HepG2 (cell line): Measurements from ENCODE around the gene PKD2L1. TPM values are rescaled to one million over a fixed set of nuclear protein-coding genes. Genes with fewer than 3 reads are reported as not detected.

Experiments used
- ATAC-seq: fragments of 200-7000 bp; cut with Tn5 transposase; 3 replicates; pipeline ENCODE4 v1.9.1; 2020; ENCODE audit warnings: mild to moderate bottlenecking, moderate library complexity
- BruUV-seq: library from RNA; stranded (reverse); fragments of 400-500 nt; replicated peaks from 2 replicates; lab custom pipeline; 2021; lab: Mats Ljungman, UMichigan
- CTCF ChIA-PET: fragments of 300-600 bp; formaldehyde crosslinking; extraction: SDS; loops from one replicate; lab custom pipeline; 2021; ENCODE audit warnings: low total read pairs, inconsistent platforms, low intra/inter-chr PET ratio; lab: Yijun Ruan, JAX
- POLR2A ChIA-PET: fragments of 350-600 bp; sonication (Branson Sonifier 250); formaldehyde crosslinking; loops from one replicate; lab custom pipeline; 2020; ENCODE audit warnings: antibody characterized with exemption, inconsistent platforms; lab: Yijun Ruan, JAX
- DNase-seq: peaks from one replicate; pipeline ENCODE4 v3.0.0-alpha.2; 2015; ENCODE audit warnings: low spot score
- FAIRE-seq: peaks from 3 replicates; lab custom pipeline; 2011; peaks lifted over from hg19 to GRCh38; lab: Jason Lieb, UNC
- H2AFZ ChIP-seq: one replicate; pipeline ENCODE4 v1.6.1; 2011; ENCODE audit warnings: low read length, inconsistent platforms
- H3K27ac ChIP-seq: fragments of 300-600 bp; 3 replicates; pipeline ENCODE4 v1.8.0; 2011; ENCODE audit warnings: mixed run types, mild to moderate bottlenecking, mixed read lengths, low read length, inconsistent platforms; ENCODE audit not compliant: insufficient read depth; ENCODE audit errors: extremely low read length
- H3K27me3 ChIP-seq, 2 experiments: fragments of 200-600 bp in 1 of 2; 2 replicates in 1 of 2; 3 replicates in 1 of 2; pipeline versions ENCODE4 v1.6.0 to v1.8.0; 2011; ENCODE audit warnings: low read length in 2 of 2, mild to moderate bottlenecking in 2 of 2, moderate library complexity in 2 of 2, inconsistent platforms in 1 of 2; ENCODE audit not compliant: insufficient read depth in 2 of 2, control insufficient read depth in 1 of 2
- H3K36me3 ChIP-seq, 2 experiments: fragments of 200-600 bp in 1 of 2; replicated peaks in 1 of 2; 2 replicates in 1 of 2; 3 replicates in 1 of 2; pipeline versions ENCODE4 v1.5.1 to v1.8.0; 2011; ENCODE audit warnings: low read length in 2 of 2, inconsistent platforms in 1 of 2; ENCODE audit not compliant: insufficient read depth in 2 of 2, control insufficient read depth in 1 of 2
- H3K4me1 ChIP-seq: 2 replicates; pipeline ENCODE4 v1.5.1; 2012; ENCODE audit warnings: low read length, inconsistent platforms; ENCODE audit not compliant: insufficient read depth
- H3K4me2 ChIP-seq: 2 replicates; pipeline ENCODE4 v1.6.0; 2011; ENCODE audit warnings: low read depth, low read length, inconsistent platforms
- H3K4me3 ChIP-seq, 3 experiments: fragments of 200-600 bp in 1 of 3; sonication (generic), shearing (Covaris generic) in 1 of 3; replicated peaks in 1 of 3; 2 replicates each; pipeline ENCODE4 v1.5.1; 2011 to 2016; ENCODE audit warnings: low read length in 3 of 3, inconsistent platforms in 2 of 3, low read depth in 2 of 3, mild to moderate bottlenecking in 2 of 3, control low read depth in 1 of 3, mixed read lengths in 1 of 3; ENCODE audit not compliant: insufficient read depth in 1 of 3
- H3K79me2 ChIP-seq: one replicate; pipeline ENCODE4 v1.6.1; 2011; ENCODE audit warnings: low read length, inconsistent platforms; ENCODE audit not compliant: insufficient read depth
- H3K9ac ChIP-seq: 2 replicates; pipeline ENCODE4 v1.6.0; 2011; ENCODE audit warnings: mild to moderate bottlenecking, low read depth, low read length, inconsistent platforms; ENCODE audit not compliant: insufficient read depth
- H3K9me3 ChIP-seq: 2 replicates; pipeline ENCODE4 v1.5.1; 2012; ENCODE audit warnings: mild to moderate bottlenecking, low read length
- H4K20me1 ChIP-seq: 2 replicates; pipeline ENCODE4 v1.6.0; 2011; ENCODE audit warnings: inconsistent platforms, mild to moderate bottlenecking, low read length, moderate library complexity; ENCODE audit not compliant: insufficient read depth
- ATF7 ChIP-seq, 2 experiments: fragments of 450-650 bp in 1 of 2; sonication (generic) in 1 of 2; formaldehyde crosslinking in 1 of 2; IDR thresholded peaks; 2 replicates each; pipeline versions ENCODE4 v1.4.0 to v1.6.1; 2016 to 2020; ENCODE audit warnings: antibody characterized with exemption in 1 of 2, mild to moderate bottlenecking in 1 of 2, missing genetic modification reagents in 1 of 2
- CCDC6 ChIP-seq: sonication (generic); formaldehyde crosslinking; IDR thresholded peaks from 2 replicates; pipeline ENCODE4 v1.8.1; 2022; ENCODE audit warnings: mild to moderate bottlenecking, missing genetic modification reagents, moderate library complexity
- CHCHD3 ChIP-seq: sonication (generic); formaldehyde crosslinking; IDR thresholded peaks from 2 replicates; pipeline ENCODE4 v1.8.0; 2022; ENCODE audit warnings: mild to moderate bottlenecking, missing genetic modification reagents, moderate library complexity
- FIP1L1 ChIP-seq: fragments of 200-400 bp; formaldehyde crosslinking; IDR thresholded peaks from 2 replicates; pipeline ENCODE4 v1.6.1; 2018; ENCODE audit warnings: low read depth, mild to moderate bottlenecking, low read length, moderate library complexity, borderline replicate concordance; ENCODE audit not compliant: insufficient read depth
- PAF1 ChIP-seq: IDR thresholded peaks from 2 replicates; pipeline ENCODE4 v1.6.1; 2016; ENCODE audit warnings: missing genetic modification reagents, missing compliant biosample characterization
- PAX8 ChIP-seq: sonication (generic); formaldehyde crosslinking; IDR thresholded peaks from 2 replicates; pipeline ENCODE4 v1.8.0; 2022; ENCODE audit warnings: mild to moderate bottlenecking, missing genetic modification reagents, borderline replicate concordance
- POGZ ChIP-seq: sonication (generic); formaldehyde crosslinking; IDR thresholded peaks from 2 replicates; pipeline ENCODE4 v1.4.0; 2020; ENCODE audit warnings: mild to moderate bottlenecking, missing genetic modification reagents
- RBFOX2 ChIP-seq: fragments of 200-400 bp; formaldehyde crosslinking; IDR thresholded peaks from 2 replicates; pipeline ENCODE4 v1.6.1; 2017; ENCODE audit warnings: low read depth, mild to moderate bottlenecking, low read length
- RFX5 ChIP-seq: IDR thresholded peaks from 2 replicates; pipeline ENCODE4 v1.6.1; 2011; ENCODE audit warnings: low read depth, low read length, improper control_type of control experiment
- SMAD3 ChIP-seq: sonication (generic); formaldehyde crosslinking; IDR thresholded peaks from 2 replicates; pipeline ENCODE4 v1.4.0; 2020; ENCODE audit warnings: missing genetic modification reagents
- SMARCE1 ChIP-seq: fragments of 450-650 bp; IDR thresholded peaks from 2 replicates; pipeline ENCODE4 v1.6.1; 2017; ENCODE audit warnings: borderline replicate concordance
- SP1 ChIP-seq, 2 experiments: fragments of 450-650 bp in 1 of 2; sonication (generic) in 1 of 2; formaldehyde crosslinking in 1 of 2; IDR thresholded peaks; 2 replicates each; pipeline versions ENCODE4 v1.4.0 to v1.6.1; 2016 to 2020; ENCODE audit warnings: missing genetic modification reagents in 1 of 2
- ZNF75D ChIP-seq: sonication (generic); formaldehyde crosslinking; IDR thresholded peaks from 2 replicates; pipeline ENCODE4 v1.8.1; 2023; ENCODE audit warnings: missing genetic modification reagents, mild to moderate bottlenecking, borderline replicate concordance
- ZNF766 ChIP-seq: sonication (generic); formaldehyde crosslinking; IDR thresholded peaks from 2 replicates; pipeline ENCODE4 v1.5.0; 2020; ENCODE audit warnings: missing genetic modification reagents, borderline replicate concordance
- WGBS: methylation state at CpG from one replicate; pipeline ENCODE4 v1.1.6; 2017; ENCODE audit warnings: low lambda C conversion rate; 5-methylcytosine and 5-hydroxymethylcytosine counted together
- in situ Hi-C: cut with HindIII; loops from 2 replicates; pipeline ENCODE4 v1.10.0; 2017; ENCODE audit warnings: low pct_unique_long_range_greater_than_20kb; ENCODE audit not compliant: extremely low pct_ligation_motif_present
- intact Hi-C: fragments of 100-400 bp; cut with micrococcal nuclease; formaldehyde crosslinking; loops from one replicate; pipeline ENCODE4 v1.10.0; 2022; ENCODE audit not compliant: unreplicated experiment
- polyA plus RNA-seq, 8 experiments: library from polyadenylated mRNA; depleted of rRNA in 3 of 8; stranded (reverse) in 7 of 8; unstranded in 1 of 8; fragments of >200 nt; fragmentation: Illumina TruSeq in 4 of 8; extraction: Trizol in 4 of 8; gene quantifications; 2 replicates each; pipeline versions ENCODE4 v1.2.1 to v1.2.3, GENCODE V29; 2011 to 2016; ENCODE audit warnings: low read depth in 4 of 8, missing spikeins in 1 of 8, mixed read lengths in 1 of 8; ENCODE audit not compliant: insufficient read depth in 1 of 8
- total RNA-seq, 5 experiments: library from RNA; depleted of rRNA; stranded (reverse); fragments of >200 nt; fragmentation: Illumina TruSeq; extraction: Trizol; gene quantifications; 2 replicates each; pipeline ENCODE4 v1.2.3, GENCODE V29; 2016; ENCODE audit warnings: low read depth in 1 of 5
- TF ChIP-seq, protein P1 (sequence below): conservative IDR thresholded peaks from 2 replicates; pipeline ENCODE4 v1.6.1; 2018; ENCODE audit warnings: missing genetic modification reagents
- TF ChIP-seq, protein P2 (sequence below): IDR thresholded peaks from 2 replicates; pipeline ENCODE4 v1.6.1; 2016; ENCODE audit warnings: missing compliant biosample characterization, missing genetic modification reagents, borderline replicate concordance
- TF ChIP-seq, protein P3 (sequence below): sonication (generic); formaldehyde crosslinking; IDR thresholded peaks from 2 replicates; pipeline ENCODE4; 2020; ENCODE audit warnings: missing genetic modification reagents, mild to moderate bottlenecking, borderline replicate concordance

PKD2L1 gene
- total and polyA plus RNA-seq, 2 of the 13 experiments (the other 11 are each of a cell fraction or from before 2014, with no cell fraction given), result 0.07 to 0.15 TPM

DNA sequence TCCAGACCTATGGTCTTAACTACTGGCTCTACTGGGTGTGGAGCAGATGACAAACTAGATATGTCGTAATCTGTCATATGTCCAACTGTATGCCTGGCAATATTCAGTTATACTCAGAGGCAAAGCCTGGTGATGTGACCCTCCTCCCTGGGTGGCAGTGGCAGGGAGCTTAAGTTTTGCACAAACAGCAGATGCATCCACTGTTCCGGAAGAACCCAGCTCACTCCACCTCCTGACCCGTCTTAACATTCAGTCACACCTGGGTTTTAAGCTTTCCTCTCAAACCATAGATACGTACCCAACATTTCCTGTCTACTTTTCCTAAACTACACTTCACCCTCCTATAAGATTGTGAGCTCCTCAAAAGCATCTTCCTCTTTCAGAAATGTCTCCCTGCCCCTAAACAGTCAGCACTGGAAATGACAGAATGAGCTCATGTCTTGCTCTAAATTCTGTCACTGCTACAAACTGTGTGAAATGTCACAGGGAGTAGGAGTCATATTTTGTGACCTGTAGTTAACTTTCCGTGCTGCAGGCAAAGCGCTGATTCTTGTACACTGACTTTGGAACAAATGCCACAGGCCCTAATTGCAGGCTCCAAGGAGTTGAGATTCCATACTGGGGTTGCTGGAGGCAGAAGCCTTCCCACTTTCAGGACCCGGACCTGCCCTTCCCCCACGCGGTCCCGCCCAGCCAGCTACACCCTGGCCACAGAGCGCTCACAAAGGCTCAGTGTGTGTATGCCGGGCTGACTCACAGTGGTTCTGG is 40.9 kb upstream of the PKD2L1 start:
- peaks cover 30% of the 10 kb centered on the region for H3K79me2 ChIP-seq
- peak overlapping the region; percentile 97 for H3K9ac ChIP-seq
- H2AFZ ChIP-seq, result no peak overlapping the region
- no TSS peak for BruUV-seq
- ChIA-PET CTCF (interaction anchor here (1.0 to 1.6 kb wide), 2 partner anchors 28 to 63 kb away, joined by 3 to 4 read pairs; no protein-coding TSS in a partner anchor), POLR2A (interaction anchor here (0.7 to 3.2 kb wide), 13 partner anchors 10 to 638 kb away, joined by 3 to 75 read pairs (median 6); partner anchors contain the start of genes COX15, CUTC, HIF1AN and SCD)
- peaks cover 0 to 4% of the 10 kb centered on the region in 2 experiments; a peak in 1 of 5 replicates for H3K27me3 ChIP-seq
- H3K36me3 ChIP-seq, result no peaks in the 10 kb centered on the region
- peaks cover 44% of the 10 kb centered on the region for H3K4me1 ChIP-seq
- H3K9me3 ChIP-seq, result no peaks in the 10 kb centered on the region
- H4K20me1 ChIP-seq, result no peaks in the 10 kb centered on the region; the same call in 1 of the 2 replicates
- H3K4me2 ChIP-seq, result peak overlapping the region; percentile 84
- 6% methylated on average over 12 of the region's 12 CpGs for WGBS
- intact Hi-C loops (loop anchor here (10.0 kb wide), 1 partner anchor 54 kb away; no protein-coding TSS in a partner anchor), in situ Hi-C loops (no loop called here)
- peak overlapping the region; percentile 35 to 58 (median 48); a peak in 5 of 6 replicates for H3K4me3 ChIP-seq
- ATAC-seq (peak; percentile 77), FAIRE-seq (peak; percentile 64), DNase-seq (peak; percentile 91)
- H3K27ac ChIP-seq, result peak overlapping the region; percentile 100
- no peak for TF ChIP-seq PAX8 (CRISPR knock-in tag)
- TF ChIP-seq CHCHD3 (CRISPR knock-in tag), result no peak
- TF ChIP-seq, protein P1, sequence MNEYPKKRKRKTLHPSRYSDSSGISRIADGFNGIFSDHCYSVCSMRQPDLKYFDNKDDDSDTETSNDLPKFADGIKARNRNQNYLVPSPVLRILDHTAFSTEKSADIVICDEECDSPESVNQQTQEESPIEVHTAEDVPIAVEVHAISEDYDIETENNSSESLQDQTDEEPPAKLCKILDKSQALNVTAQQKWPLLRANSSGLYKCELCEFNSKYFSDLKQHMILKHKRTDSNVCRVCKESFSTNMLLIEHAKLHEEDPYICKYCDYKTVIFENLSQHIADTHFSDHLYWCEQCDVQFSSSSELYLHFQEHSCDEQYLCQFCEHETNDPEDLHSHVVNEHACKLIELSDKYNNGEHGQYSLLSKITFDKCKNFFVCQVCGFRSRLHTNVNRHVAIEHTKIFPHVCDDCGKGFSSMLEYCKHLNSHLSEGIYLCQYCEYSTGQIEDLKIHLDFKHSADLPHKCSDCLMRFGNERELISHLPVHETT (CRISPR knock-in tag), result 0 out of 2 replicates have a peak, but pooled peaks have one; percentile 52
- no peak for TF ChIP-seq SP1 (IDR thresholded peaks at IDR 0.05)
- TF ChIP-seq SP1 (CRISPR knock-in tag; IDR thresholded peaks at IDR 0.05), result peak; percentile 73; the same call in 1 of the 2 replicates
- TF ChIP-seq ZNF75D (CRISPR knock-in tag), result no peak
- no peak for TF ChIP-seq POGZ
- no peak for TF ChIP-seq FIP1L1
- TF ChIP-seq, protein P2, sequence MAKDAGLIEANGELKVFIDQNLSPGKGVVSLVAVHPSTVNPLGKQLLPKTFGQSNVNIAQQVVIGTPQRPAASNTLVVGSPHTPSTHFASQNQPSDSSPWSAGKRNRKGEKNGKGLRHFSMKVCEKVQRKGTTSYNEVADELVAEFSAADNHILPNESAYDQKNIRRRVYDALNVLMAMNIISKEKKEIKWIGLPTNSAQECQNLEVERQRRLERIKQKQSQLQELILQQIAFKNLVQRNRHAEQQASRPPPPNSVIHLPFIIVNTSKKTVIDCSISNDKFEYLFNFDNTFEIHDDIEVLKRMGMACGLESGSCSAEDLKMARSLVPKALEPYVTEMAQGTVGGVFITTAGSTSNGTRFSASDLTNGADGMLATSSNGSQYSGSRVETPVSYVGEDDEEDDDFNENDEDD, result peak; percentile 64; the same call in 1 of the 2 replicates
- peak; percentile 62 for TF ChIP-seq RBFOX2
- 0 out of 2 replicates have a peak, but pooled peaks have one; percentile 39 for TF ChIP-seq SMAD3 (CRISPR knock-in tag)
- TF ChIP-seq ATF7 (IDR thresholded peaks at IDR 0.05), result 0 out of 2 replicates have a peak, but pooled peaks have one; percentile 1
- TF ChIP-seq ATF7 (CRISPR knock-in tag; IDR thresholded peaks at IDR 0.05), result no peak
- no peak for TF ChIP-seq RFX5
- TF ChIP-seq CCDC6 (CRISPR knock-in tag), result peak; percentile 73; the same call in 1 of the 2 replicates
- TF ChIP-seq PAF1 (CRISPR knock-in tag), result no peak
- 0 out of 2 replicates have a peak, but pooled peaks have one; percentile 47 for TF ChIP-seq ZNF766 (CRISPR knock-in tag)
- TF ChIP-seq, protein P3, sequence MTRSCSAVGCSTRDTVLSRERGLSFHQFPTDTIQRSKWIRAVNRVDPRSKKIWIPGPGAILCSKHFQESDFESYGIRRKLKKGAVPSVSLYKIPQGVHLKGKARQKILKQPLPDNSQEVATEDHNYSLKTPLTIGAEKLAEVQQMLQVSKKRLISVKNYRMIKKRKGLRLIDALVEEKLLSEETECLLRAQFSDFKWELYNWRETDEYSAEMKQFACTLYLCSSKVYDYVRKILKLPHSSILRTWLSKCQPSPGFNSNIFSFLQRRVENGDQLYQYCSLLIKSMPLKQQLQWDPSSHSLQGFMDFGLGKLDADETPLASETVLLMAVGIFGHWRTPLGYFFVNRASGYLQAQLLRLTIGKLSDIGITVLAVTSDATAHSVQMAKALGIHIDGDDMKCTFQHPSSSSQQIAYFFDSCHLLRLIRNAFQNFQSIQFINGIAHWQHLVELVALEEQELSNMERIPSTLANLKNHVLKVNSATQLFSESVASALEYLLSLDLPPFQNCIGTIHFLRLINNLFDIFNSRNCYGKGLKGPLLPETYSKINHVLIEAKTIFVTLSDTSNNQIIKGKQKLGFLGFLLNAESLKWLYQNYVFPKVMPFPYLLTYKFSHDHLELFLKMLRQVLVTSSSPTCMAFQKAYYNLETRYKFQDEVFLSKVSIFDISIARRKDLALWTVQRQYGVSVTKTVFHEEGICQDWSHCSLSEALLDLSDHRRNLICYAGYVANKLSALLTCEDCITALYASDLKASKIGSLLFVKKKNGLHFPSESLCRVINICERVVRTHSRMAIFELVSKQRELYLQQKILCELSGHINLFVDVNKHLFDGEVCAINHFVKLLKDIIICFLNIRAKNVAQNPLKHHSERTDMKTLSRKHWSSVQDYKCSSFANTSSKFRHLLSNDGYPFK, result peak; percentile 45; the same call in 1 of the 2 replicates
- TF ChIP-seq SMARCE1, result no peak
